Measurements from ENCODE around the gene BROX. TPM values are rescaled to one million over a fixed set of nuclear protein-coding genes. Genes with fewer than 3 reads are reported as not detected.

Gene BROX
- total and polyA plus RNA-seq, 8 donors: 9.8 to 30.5 (median 14.7) TPM

DNA sequence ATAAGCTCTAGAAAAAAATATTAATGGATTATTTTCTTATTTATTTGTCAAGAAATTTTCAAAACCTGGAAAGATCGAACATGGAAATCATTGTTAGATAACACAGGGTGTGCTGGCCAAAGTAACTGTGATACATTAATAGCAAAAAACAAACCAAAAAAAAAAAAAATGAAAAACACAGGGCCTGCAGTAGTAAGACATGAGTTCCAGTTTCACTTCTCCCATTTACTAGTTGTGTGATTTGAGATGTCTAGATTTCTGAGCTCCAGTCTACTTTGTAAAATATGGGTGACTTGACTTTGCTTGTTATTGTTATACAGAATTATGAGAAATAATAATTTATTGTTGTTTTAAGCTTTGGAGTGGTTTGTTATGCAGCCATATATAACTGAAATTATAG lies 38.3 kb downstream of the BROX start:
- DNase-seq: no peak
- Histone ChIP-seq H3K36me3 (no peaks in the 10 kb centered on the region), H3K27me3 (peaks cover 0 to 4% (median 0%) of the 10 kb centered on the region in 4 donors), H3K4me1 (no peaks in the 10 kb centered on the region), H3K27ac (no peak overlapping the region), H3K4me3 (no peak overlapping the region), H3K9me3 (no peaks in the 10 kb centered on the region)
- intact Hi-C loops (cut with DNase I): no loop called here
- TF ChIP-seq, protein P1, sequence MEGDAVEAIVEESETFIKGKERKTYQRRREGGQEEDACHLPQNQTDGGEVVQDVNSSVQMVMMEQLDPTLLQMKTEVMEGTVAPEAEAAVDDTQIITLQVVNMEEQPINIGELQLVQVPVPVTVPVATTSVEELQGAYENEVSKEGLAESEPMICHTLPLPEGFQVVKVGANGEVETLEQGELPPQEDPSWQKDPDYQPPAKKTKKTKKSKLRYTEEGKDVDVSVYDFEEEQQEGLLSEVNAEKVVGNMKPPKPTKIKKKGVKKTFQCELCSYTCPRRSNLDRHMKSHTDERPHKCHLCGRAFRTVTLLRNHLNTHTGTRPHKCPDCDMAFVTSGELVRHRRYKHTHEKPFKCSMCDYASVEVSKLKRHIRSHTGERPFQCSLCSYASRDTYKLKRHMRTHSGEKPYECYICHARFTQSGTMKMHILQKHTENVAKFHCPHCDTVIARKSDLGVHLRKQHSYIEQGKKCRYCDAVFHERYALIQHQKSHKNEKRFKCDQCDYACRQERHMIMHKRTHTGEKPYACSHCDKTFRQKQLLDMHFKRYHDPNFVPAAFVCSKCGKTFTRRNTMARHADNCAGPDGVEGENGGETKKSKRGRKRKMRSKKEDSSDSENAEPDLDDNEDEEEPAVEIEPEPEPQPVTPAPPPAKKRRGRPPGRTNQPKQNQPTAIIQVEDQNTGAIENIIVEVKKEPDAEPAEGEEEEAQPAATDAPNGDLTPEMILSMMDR (IDR thresholded peaks at IDR 0.05): no peak
- no peak for FAIRE-seq
- WGBS, 2 donors: 45 to 59% methylated on average over 1 of the region's 1 CpG
- ATAC-seq: peak in 1 of 4 donors; percentile 49

DNA sequence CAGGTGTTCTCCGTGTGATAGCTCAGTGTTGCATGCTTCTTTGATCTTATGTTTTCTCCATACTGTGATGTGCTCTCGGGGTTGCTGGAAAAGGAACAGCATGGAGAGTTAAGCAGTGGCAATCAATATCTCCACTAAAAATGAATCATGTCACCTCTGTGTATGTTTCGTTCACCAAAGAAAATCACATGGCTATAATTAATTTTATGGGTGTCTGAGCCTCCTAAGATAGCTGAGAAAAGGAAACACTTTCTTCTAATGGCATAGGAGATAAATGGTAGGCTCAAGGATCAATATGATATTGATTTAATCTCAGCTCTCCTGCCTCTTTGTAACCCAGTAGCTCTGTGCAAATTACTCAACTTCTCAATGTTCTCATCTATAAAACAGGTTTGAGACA lies 38.9 kb downstream of the BROX start:
- Histone ChIP-seq H3K27ac (no peak overlapping the region), H3K4me3 (no peak overlapping the region), H3K9me3 (no peaks in the 10 kb centered on the region), H3K4me1 (no peaks in the 10 kb centered on the region), H3K27me3 (peaks cover 0 to 4% (median 0%) of the 10 kb centered on the region in 4 donors), H3K36me3 (no peaks in the 10 kb centered on the region)
- TF ChIP-seq, protein P1 (IDR thresholded peaks at IDR 0.05): no peak
- 49 to 50% methylated on average over 3 of the region's 3 CpGs for WGBS, 2 donors
- intact Hi-C loops (cut with DNase I): no loop called here
- no peak for ATAC-seq
- no peak for FAIRE-seq
- DNase-seq: no peak

DNA sequence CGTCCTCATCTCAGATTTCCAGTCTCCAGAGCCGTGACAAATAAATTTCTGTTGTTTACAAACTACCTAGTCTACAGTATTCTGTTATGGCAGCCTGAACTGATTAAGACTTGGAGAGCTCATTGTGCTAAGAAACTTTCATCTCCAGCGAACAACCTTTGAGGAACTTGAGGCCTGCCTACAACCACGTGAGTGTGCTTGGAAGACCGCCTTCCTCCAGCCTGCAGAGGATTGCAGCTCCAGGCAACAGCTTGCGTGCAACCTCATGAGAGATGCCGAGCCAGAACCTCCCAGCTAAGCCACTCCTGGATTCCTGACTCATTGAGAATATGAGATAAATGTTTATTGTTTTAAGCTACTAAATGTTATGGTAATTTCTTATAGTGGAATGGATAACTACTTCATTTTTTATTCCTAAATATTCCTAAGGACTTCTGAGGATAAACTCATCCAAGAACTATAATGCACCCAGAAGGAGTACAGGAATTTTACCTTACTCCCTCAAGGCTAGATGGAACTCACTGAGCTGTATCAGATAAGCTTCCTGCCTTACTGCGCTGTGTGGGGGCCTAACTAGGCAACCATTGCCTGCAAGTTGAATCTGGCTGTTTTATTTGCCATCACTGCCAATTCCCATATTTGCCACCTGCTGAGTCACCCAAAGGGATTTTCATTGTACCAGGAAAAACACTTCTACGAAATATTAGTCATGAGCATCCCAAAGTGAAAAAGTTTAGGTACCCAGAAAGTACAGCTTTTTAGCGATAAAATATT lies 42.2 kb downstream of the BROX start:
- Histone ChIP-seq H3K36me3 (no peaks in the 10 kb centered on the region), H3K27me3 (no peaks in the 10 kb centered on the region), H3K4me3 (no peak overlapping the region), H3K4me1 (no peaks in the 10 kb centered on the region), H3K9me3 (no peaks in the 10 kb centered on the region), H3K27ac (no peak overlapping the region)
- no peak for FAIRE-seq
- 84 to 89% methylated on average over 10 of the region's 10 CpGs for WGBS, 2 donors
- TF ChIP-seq, protein P1 (IDR thresholded peaks at IDR 0.05): no peak
- peak in 1 of 6 donors; percentile 37 for DNase-seq
- ATAC-seq: peak in 3 of 4 donors; percentile 59 to 82 (median 77)
- intact Hi-C loops (cut with DNase I): no loop called here

DNA sequence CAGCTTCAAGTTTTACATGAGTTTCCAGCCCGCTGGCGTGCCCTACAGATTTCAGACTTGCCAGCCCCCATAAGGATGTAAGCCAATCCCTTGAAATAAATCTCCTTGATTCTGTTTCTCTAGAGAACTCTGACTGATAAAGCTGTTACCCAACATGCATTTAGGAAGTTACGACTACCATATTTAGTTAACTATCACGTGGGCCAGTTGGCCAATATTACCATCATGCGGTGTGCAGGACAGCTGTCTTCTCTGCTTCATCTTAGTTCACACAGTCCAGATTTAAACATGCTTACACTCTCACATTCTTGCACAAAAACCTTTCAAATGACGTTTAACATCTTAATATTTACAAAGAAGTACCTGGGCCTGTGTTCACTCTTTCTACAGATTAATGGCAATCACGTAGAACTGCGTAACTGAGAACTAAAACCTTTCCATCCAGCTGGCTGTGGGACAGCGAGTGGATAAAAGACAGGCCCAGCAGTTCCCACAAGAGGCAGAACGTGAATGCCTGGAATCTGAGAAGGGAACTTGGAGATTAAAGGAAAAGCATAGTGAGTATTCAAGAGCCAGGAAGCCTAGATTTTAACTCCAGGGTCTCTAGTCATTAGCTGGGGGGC lies 45.4 kb downstream of the BROX start:
- H3K4me1 ChIP-seq: no peaks in the 10 kb centered on the region

More for the DNA sequence above, 45.4 kb downstream of the BROX start:
- FAIRE-seq (peak; percentile 88), DNase-seq (no peak), ATAC-seq (no peak)
- no peak overlapping the region for H3K27ac ChIP-seq
- 74 to 79% methylated on average over 10 of the region's 10 CpGs for WGBS, 2 donors
- H3K4me3 ChIP-seq: no peak overlapping the region
- no peaks in the 10 kb centered on the region for H3K36me3 ChIP-seq
- H3K9me3 ChIP-seq: no peaks in the 10 kb centered on the region
- intact Hi-C loops (cut with DNase I): no loop called here
- H3K27me3 ChIP-seq: no peaks in the 10 kb centered on the region
- TF ChIP-seq, protein P1 (IDR thresholded peaks at IDR 0.05): no peak

Measured in pancreas (tissue), 10 donors.